ENCODE measurements around the gene TMEM170A.
"Not testable (repeated sequence)": the region's sequence is repeated elsewhere in the genome, so short reads cannot be mapped to it uniquely, and the experiment has no call there.

TMEM170A gene, protein sequence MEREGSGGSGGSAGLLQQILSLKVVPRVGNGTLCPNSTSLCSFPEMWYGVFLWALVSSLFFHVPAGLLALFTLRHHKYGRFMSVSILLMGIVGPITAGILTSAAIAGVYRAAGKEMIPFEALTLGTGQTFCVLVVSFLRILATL

DNA sequence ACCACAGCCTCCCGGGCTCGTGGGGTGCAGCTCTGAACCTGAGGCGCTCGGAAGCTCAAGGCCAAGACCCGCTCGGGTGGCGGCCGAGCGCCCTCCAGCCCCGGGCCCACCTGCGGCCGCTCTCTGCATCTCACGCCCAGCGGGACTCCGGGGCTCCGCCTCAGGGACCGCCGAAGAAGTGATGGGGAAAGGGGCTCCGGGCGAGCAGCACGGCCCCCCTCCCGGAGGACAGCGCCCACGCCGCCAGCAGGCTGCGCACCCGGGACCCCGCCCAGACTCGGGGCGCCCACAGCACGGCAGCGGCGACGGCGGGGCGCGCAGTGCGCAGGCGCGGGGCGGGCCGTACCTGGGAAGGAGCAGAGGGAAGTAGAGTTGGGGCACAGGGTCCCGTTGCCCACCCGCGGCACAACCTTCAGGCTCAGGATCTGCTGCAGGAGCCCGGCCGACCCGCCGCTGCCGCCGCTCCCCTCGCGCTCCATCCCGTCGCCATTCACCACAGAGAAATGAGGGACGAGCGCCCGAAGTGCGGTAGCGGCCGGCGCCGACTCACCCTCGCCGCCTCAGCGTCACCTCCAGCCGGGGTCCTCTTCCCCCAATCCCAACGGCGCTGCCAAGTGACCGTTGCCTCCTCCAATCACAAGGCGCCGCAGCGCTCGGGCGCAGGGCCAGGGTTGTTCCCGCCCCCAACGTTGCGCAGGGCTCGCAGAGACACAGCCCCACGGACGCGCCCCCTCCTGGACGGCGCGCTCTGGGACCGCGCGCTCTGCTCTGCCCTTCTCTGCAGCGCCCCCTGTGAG lies at the start of gene TMEM170A:
Gene TMEM170A, minus strand, starts transcription at position 568 of the 797 bp plus-strand sequence. Its CDS starts 89 bp downstream, at position 479.
- DNase-seq, result peak; percentile 92

DNA sequence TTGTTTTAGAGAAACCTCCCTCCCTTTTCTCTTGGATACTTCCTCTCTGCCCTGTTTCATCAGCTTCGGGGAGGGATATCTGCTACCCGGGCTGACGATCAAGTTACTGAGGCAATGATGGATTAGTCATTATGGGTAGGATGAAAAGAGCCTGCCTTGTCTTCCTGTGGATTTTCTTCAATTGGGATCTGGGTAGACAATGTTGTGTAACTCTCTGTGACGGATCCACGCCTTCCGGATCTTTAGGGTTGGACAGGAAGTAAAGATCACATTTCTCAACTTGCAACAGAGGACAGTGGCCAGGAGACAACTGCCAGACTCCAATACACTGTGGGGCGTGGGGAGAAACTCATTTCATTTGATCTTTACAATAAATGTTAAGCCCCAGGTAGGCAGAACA lies 42.1 kb upstream of the TMEM170A start:
- no peak for DNase-seq

DNA sequence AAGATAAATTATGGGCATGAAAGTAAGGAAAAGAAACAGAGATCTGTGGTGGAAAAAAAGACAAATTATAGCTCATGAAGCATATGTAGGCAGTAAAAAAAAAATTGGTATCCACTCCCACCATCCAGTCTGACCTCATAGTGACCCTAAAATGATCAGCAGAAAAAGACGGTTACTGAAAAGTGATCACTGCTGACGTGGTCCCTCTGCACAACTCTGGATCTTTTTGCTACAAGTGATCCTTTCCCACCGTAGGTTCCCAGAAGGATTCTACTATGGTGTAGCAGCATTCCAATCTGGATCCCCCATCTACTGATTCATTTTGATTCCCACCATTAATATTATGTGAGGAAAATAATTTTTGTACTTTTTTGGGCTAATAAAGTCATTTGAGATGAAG lies 41.6 kb upstream of the TMEM170A start:
- DNase-seq, result no peak

GRCh38 chr16:75503801-75504200 lies 39.3 kb upstream of the TMEM170A start:
- DNase-seq, result no peak

DNA sequence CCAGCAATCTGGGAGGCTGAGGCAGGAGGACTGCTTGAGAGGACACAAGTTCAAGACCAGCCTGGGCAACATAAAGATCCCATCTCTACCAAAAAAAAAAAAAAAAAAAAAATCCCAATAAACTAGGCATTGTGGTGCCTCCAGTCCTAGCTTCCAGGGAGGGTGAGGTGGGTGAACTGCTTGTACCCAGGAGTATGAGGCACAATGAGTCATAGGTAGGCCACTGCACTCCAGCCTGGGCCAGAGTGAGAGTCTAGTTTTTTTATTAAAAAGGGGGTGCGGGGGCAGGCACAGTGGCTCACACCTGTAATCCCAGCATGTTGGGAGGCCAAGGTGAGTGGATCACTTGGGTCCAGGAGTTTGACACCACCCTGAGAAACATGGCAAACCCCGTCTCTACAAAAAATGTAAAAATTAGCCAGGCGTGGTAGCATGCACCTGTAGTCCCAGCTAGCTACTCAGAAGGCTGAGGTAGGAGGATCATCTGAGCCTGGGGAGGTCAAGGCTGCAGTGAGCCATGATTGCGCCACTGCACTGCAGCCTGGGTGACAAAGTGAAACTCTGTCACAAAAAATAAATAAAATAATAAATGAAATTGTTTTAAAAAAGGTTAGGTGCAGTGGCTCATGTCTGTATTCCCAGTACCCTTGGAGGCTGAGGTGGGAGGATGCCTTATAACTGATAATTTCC lies 38.6 kb upstream of the TMEM170A start:
- no peak for DNase-seq

DNA sequence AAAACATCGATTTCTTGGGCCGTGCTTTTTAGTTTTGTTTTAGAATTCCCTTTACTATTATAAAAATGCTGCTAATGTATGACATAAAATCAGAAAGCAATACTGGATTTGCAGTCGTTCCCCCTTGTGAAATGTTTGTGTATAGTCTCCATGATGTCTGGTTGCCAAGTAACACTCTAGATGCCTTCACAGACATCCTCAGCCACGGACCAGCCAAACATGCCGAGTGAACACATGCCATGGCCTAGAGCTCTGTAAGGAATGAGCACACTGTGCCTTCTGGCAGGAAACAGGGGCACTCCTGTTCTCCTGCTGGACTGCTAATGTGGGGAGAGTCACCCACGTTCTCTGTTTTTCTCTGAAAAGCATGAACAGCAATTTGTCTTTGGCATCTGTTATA lies 37.3 kb upstream of the TMEM170A start:
- DNase-seq, result not testable (repeated sequence)

GRCh38 chr16:75501359-75501758 lies 36.9 kb upstream of the TMEM170A start:
- DNase-seq, result no peak

- not testable (repeated sequence) for DNase-seq
Observed at GRCh38 chr16:75498605-75499322, 34.3 kb upstream of the TMEM170A start.

GRCh38 chr16:75497558-75497957 lies 33.1 kb upstream of the TMEM170A start:
- no peak for DNase-seq

GRCh38 chr16:75495076-75495674 lies 30.7 kb upstream of the TMEM170A start, which contains the start of gene CHST6:
TSS of gene CHST6 (minus strand) at chr16:75495441. CDS start at chr16:75479828, 15,613 bp downstream.
- DNase-seq, result no peak

DNA sequence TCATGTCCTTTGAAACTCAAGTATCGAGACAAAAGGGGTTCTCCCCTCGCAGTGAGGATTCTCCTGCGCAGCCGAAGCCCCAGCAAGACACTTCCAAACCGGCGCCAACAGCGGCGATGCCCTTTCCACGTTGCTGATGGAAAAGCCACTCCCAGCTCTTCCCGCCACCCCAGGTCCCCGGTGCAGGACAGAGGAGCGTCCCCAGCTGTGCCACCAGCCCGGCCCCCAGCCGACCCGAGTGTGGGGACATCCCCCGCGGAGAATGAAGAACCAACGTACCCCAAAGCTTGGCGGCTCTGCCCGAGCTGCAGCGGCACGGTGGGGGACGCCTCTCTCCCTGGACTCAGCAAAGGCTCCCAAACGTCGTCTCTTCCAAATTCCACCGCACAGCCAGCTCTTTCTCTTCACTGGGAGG lies 30.2 kb upstream of the TMEM170A start:
- DNase-seq, result no peak

DNA sequence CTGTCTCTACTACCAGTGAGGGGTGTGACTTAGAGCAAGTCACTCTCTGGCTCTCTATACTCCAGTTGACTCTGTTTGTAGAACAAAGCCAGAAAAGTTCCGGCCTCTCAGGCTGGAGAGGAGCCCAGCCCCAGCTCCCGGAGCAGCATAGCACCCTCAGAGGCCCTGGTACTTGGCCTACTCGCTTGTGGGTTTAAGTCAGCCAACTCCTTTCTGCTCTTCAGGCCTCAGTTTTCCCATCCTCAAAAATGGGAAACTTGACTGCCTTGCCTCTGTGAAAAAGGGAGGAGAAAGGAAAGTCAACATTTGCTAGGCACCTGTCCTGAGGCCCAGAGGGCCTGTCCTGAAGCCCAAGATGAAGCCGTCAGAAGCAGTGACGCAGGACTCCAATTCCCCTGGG lies 29.7 kb upstream of the TMEM170A start:
- no peak for DNase-seq

DNA sequence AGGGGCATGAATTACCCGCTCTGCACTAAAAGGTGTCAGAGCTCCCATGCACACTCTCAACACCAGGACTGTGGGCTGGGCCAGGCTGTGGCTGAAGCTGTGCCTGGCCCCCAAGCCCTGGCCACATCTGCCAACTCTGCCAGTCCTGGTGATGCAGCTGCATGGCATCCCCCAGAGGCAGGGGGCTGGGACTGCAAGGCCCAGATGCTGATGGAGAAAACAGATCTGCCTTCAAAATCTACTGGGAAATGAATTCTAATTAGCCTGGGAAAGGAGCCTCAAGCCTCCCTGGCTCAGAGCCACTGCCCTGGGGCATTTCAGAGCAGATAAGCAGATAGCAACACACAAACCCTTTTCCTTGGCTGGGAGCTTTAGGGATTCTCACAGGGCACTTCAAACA lies 27.4 kb upstream of the TMEM170A start:
- DNase-seq, result no peak

- DNase-seq, result no peak
Observed at GRCh38 chr16:75488322-75488721, 23.8 kb upstream of the TMEM170A start.

DNA sequence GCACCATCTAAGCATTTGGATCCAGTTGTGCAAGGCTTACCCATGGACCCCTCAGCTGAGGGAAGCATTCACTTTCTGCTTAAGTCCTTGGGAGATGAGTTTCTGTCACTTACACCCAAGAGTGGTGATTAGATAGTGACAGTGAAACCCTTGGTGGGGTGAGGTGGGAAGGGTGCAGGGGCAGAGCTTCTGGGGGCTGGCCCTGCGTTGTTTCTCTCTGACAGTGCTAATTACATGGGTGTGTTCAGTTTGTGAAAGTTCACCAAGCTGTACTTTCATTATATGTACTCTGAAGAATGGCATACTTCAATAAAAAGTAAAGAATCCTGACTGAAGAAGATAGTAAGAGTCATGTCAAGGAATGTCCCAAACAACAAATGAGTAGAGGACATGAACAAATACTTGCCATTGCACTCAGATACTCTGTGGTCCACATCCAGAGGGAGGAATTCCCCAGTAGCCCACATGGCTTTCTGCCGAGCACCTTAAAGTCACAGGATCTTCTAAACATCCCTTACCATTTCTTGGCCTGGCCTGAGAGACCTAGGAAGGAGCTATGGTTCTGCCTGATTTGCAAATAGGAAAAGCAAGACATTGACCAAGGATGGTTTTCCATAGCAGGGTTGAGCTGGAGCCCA lies 22.3 kb upstream of the TMEM170A start:
- no peak for DNase-seq

- no peak for DNase-seq
Observed at GRCh38 chr16:75486014-75486675, 21.7 kb upstream of the TMEM170A start.

GRCh38 chr16:75485230-75486013 lies 20.9 kb upstream of the TMEM170A start:
- DNase-seq, result no peak

DNA sequence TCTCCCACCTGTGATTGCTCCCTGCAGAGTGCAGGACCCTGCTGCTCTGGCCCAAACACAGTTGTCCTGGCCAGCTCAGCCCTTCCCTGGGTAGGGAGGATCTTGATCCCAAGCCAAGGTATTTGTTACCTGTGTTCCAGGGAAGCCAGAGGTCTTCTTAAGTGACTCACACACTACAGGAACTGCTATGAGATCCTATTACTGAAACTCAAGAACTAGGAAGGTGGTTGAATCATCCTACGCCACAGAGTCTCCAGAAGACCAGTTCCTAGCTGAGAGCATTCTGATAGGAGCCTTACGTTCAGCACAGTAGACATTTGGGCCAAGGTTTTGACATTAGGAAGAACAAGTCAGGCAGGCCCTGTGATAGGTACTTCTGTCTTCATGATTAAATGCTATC lies 18.7 kb upstream of the TMEM170A start:
- no peak for DNase-seq

- DNase-seq, result no peak
Observed at GRCh38 chr16:75482434-75483205, 18.1 kb upstream of the TMEM170A start.

GRCh38 chr16:75481475-75481874 lies 17.0 kb upstream of the TMEM170A start:
- no peak for DNase-seq

Measured in GDM1 (cell line).